DND-41 (cell line): Measurements from ENCODE around the gene INTU.

ENCODE experiments used
- ATAC-seq: fragments of 200-7000 bp; cut with Tn5 transposase; 3 replicates; pipeline ENCODE4 v1.9.1; 2021; ENCODE audit warnings: low read depth; ENCODE audit not compliant: insufficient read depth
- DNase-seq: peaks from one replicate; pipeline ENCODE4 v3.0.0-alpha.2; 2020
- H2AFZ ChIP-seq: 2 replicates; pipeline ENCODE4 v1.6.0; 2012; ENCODE audit warnings: low read depth, low read length
- H3K27ac ChIP-seq: 2 replicates; pipeline ENCODE4 v1.5.1; 2012; ENCODE audit warnings: low read length, inconsistent platforms
- H3K27me3 ChIP-seq: fragments of 200-600 bp; sonication (generic); 2 replicates; pipeline ENCODE4 v1.6.0; 2012; ENCODE audit warnings: low read length, mild to moderate bottlenecking, inconsistent platforms; ENCODE audit not compliant: insufficient read depth, poor library complexity
- H3K36me3 ChIP-seq: 2 replicates; pipeline ENCODE4 v1.5.1; 2012; ENCODE audit warnings: low read length, inconsistent platforms; ENCODE audit not compliant: insufficient read depth
- H3K4me1 ChIP-seq: 2 replicates; pipeline ENCODE4 v1.5.1; 2012; ENCODE audit warnings: mild to moderate bottlenecking, low read length; ENCODE audit not compliant: insufficient read depth
- H3K4me2 ChIP-seq: 2 replicates; pipeline ENCODE4 v1.6.0; 2012; ENCODE audit warnings: mild to moderate bottlenecking, moderate library complexity, low read length, inconsistent platforms; ENCODE audit not compliant: insufficient read depth
- H3K4me3 ChIP-seq, 2 experiments: fragments of 200-600 bp in 1 of 2; shearing (Covaris generic) in 1 of 2; 2 replicates each; pipeline ENCODE4 v1.5.1; 2012 to 2016; ENCODE audit warnings: inconsistent platforms in 2 of 2, low read length in 2 of 2, mild to moderate bottlenecking in 2 of 2, low read depth in 1 of 2, moderate library complexity in 1 of 2
- H3K79me2 ChIP-seq: 2 replicates; pipeline ENCODE4 v1.6.0; 2012; ENCODE audit warnings: low read length, inconsistent platforms; ENCODE audit not compliant: insufficient read depth
- H3K9ac ChIP-seq: 2 replicates; pipeline ENCODE4 v1.6.0; 2012; ENCODE audit warnings: low read depth, mild to moderate bottlenecking, inconsistent platforms, low read length, moderate library complexity
- H3K9me3 ChIP-seq: 2 replicates; pipeline ENCODE4 v1.5.1; 2012; ENCODE audit warnings: low read length, moderate library complexity, mild to moderate bottlenecking, inconsistent platforms; ENCODE audit not compliant: insufficient read depth, severe bottlenecking
- H4K20me1 ChIP-seq: 2 replicates; pipeline ENCODE4 v1.6.0; 2012; ENCODE audit warnings: low read length; ENCODE audit not compliant: insufficient read depth
- CTCF ChIP-seq: IDR thresholded peaks from 2 replicates; pipeline ENCODE4 v1.5.1; 2012; ENCODE audit warnings: borderline replicate concordance, low read length, moderate library complexity, mild to moderate bottlenecking; ENCODE audit not compliant: poor library complexity, severe bottlenecking; ENCODE audit errors: extremely low read depth
- EZH2 ChIP-seq: IDR thresholded peaks from 3 replicates; pipeline ENCODE4 v1.6.1; 2012; ENCODE audit warnings: borderline replicate concordance, low read depth, mild to moderate bottlenecking, moderate library complexity, low read length, inconsistent platforms; ENCODE audit not compliant: severe bottlenecking

Gene INTU

GRCh38 chr4:127748957-127749356 is 116.2 kb downstream of the INTU start:
- Histone ChIP-seq H3K4me1 (no peaks in the 10 kb centered on the region), H3K4me2 (no peak overlapping the region), H4K20me1 (no peaks in the 10 kb centered on the region), H3K27me3 (no peaks in the 10 kb centered on the region), H3K27ac (no peak overlapping the region), H3K9ac (no peak overlapping the region), H3K36me3 (no peaks in the 10 kb centered on the region), H2AFZ (no peak overlapping the region), H3K79me2 (no peaks in the 10 kb centered on the region), H3K9me3 (peaks cover 3% of the 10 kb centered on the region), H3K4me3 (no peak overlapping the region)
- ATAC-seq (no peak), DNase-seq (no peak)
- TF ChIP-seq EZH2 = no peak
- no peak for TF ChIP-seq CTCF

GRCh38 chr4:127756906-127757305 is 124.1 kb downstream of the INTU start:
- DNase-seq (no peak), ATAC-seq (no peak)
- H3K9me3 ChIP-seq = no peaks in the 10 kb centered on the region
- H3K36me3 ChIP-seq = no peaks in the 10 kb centered on the region
- H2AFZ ChIP-seq = no peak overlapping the region
- no peaks in the 10 kb centered on the region for H4K20me1 ChIP-seq
- no peaks in the 10 kb centered on the region for H3K27me3 ChIP-seq
- no peaks in the 10 kb centered on the region for H3K79me2 ChIP-seq
- no peak overlapping the region for H3K9ac ChIP-seq
- no peak overlapping the region for H3K27ac ChIP-seq
- no peaks in the 10 kb centered on the region for H3K4me1 ChIP-seq
- no peak overlapping the region for H3K4me2 ChIP-seq
- TF ChIP-seq CTCF = no peak
- no peak for TF ChIP-seq EZH2
- H3K4me3 ChIP-seq = no peak overlapping the region

GRCh38 chr4:127759228-127759820 is 126.6 kb downstream of the INTU start:
- Histone ChIP-seq H3K9me3 (no peaks in the 10 kb centered on the region), H3K4me1 (no peaks in the 10 kb centered on the region), H3K9ac (no peak overlapping the region), H3K79me2 (no peaks in the 10 kb centered on the region), H3K36me3 (no peaks in the 10 kb centered on the region), H3K27ac (no peak overlapping the region), H3K4me3 (no peak overlapping the region), H2AFZ (no peak overlapping the region), H3K4me2 (no peak overlapping the region), H3K27me3 (no peaks in the 10 kb centered on the region), H4K20me1 (no peaks in the 10 kb centered on the region)
- no peak for TF ChIP-seq EZH2
- TF ChIP-seq CTCF = no peak
- ATAC-seq = no peak
- DNase-seq = no peak
